ENCODE data around the gene IL36RN.

IL36RN gene

DNA sequence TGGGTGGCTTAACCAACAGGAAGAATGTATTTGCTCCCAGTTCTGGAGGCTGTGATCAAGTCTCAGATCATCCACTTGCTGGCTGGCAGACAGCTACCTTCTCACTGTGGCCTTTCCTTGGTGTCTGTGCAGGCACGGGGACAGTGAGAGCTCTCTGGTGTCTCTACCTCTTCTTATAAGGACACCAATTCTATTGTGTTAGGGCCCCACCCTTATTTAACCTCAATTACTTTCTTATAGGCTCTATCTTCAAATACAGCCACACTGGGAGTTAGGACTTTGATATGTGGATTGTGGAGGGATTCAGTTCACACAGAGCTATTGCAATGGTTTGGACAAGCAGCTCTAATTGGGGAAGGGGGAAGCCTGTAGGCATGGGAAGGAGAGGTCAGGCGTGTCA lies 43.1 kb downstream of the IL36RN start:
- DNase-seq (ENCODE audit: low spot score): no peak

DNA sequence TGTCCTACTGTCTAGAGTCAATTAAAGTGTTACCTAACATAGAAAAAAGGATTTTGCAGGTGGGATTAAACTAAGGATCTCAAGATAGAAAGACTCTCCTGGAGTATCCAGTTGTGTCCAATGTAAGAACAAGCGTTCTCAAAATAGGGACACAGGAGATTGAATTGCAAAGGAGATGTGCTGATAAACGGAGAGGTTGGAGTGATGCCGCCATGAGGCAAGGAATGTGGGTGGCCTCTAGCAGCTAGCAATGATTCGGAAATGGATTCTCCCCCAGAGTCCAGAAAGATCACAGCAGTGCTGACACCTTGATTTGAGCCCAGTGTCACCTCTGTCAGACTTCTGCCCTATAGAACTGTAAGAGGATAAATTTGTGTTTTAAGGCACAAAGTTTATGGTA lies 44.3 kb downstream of the IL36RN start:
- DNase-seq (ENCODE audit: low spot score): no peak

DNA sequence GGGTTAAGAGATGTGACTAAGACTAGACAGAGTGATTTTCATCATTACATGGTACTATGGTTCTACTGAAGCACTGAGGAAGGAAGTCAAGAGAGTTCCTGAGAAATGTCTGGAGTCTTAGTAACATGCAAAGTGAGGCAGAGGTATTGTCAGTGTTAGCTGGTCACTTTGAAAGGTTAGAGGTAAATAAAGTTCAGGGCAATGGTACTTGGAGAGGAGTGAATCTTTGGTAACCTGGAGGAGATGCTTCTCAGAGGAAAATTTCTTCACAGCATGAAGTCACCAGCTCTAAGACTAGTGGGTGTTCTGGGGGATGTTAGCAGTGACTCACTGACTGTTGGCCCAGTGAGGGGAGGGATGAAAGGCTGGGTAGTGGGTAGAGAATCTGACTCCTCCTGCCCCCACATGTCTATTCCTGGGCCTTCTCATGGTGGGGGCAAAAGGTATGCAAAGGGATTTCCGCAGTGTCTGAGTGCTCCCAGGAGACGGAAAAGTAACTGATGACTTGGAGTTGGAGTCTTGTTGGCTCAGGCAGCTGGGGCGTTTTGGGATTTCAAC lies 45.1 kb downstream of the IL36RN start:
- no peak for DNase-seq (ENCODE audit: low spot score)

DNA sequence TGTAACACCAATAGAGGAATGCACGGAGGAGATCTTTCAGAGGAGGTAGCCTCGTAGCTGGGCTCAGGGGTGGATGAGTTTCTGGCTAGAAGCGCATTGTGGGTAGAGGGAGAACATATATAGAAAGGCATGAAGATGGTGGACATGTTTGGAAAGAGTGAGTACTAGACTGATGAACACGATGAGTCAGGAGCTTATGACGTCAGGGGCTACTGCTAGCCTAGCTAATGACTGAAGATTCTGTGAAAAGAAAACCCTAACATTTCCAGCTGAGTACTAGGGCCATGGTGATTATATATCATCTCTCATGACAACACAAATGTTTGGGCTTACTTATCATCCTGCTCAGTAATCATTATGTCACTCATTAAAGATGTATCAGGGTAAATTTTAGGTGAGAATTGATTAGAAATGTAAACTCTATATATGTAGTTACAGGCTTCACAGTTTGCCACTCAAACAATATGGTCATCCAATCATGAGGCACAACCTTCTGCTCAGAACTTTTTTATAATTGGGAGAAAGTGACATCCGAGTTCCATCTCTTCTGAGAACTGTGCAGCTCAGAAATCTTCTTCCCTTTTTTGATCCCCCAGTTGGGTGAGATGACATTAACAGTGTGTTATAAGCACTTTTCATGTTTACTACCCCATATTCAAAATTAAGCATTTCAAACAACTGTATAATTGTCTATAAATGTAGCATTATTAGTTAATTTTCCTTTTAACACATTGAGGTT lies 46.2 kb downstream of the IL36RN start:
- DNase-seq (ENCODE audit: low spot score): no peak

DNA sequence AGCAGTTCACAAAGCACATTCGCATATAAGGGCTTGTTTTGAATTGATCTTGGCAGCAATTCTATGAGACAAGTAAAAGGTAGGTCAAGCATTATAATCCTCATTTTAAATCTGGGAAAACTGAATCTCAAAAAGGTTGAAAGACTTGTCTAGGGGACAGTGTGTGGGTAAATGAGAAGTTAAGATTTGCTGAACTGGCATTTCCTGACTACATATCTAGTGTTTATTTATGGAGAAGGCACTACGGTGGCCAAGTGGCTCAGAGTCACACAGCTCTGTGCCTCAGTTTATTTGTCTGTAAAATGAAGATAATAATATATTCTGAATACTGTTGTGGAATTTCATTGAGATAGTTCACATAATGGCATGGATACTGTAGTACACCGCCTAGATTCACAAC lies 52.1 kb downstream of the IL36RN start:
- no peak for DNase-seq (ENCODE audit: low spot score)

DNA sequence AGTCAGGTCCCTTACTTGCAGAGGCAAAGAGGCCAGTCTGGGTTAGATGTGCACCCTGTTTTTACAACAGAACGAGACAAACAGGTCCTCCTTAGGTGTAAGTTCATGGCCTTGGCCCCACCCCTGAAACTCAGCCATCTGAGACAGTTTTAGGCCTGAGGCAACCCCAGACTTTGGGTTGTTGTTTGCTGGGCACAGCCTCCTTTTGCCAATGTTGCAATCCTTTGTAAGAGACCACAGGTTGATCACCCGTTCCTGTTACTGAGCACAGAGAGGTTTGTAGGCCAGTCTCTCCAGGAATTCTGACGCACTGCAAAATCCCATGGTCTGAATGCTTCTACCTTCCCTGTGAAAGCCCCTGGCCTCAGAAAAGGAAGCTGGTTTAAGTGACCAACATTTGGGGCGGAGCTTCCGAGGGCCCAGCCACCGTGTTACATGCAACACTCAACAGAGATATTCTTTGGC lies 52.9 kb downstream of the IL36RN start:
- DNase-seq (ENCODE audit: low spot score): no peak

DNA sequence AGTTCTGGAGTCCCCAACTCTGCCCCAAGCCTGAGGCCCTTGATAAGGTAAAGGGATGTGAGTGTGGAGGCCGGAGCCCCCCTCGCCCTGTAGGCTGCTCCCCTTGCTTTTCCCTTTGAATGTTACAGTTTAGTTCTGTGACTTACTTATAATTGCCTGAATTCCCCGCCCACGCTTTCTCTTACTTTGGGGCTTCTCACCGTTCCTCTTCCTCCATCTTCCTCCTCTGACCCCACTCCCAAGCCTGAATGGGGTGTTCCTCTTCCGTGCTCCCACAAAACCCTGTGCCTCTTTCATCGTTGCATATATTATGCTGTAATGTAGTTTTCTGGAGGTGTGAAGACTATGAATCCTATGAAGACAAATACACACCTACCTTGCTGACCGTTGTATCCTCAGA lies 53.4 kb downstream of the IL36RN start:
- DNase-seq (ENCODE audit: low spot score): no peak

DNA sequence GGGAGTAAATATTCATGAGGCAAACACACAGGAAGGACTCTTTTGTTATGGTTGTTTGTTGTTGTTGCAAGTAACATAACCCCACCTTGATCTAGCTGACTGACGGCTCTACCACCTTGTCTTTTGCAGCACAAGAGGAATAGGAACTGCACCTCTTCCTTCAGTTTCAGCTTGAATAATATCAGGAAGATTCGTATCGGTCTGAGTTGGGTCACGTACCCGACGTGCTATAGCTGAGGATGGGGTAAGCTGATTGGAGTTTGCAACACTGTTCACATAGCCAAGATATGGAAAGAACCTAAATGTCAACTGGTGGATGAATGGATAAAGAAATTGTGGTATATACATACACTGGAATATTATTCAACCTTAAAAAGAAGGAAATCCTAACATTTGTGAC lies 53.9 kb downstream of the IL36RN start:
- no peak for DNase-seq (ENCODE audit: low spot score)

DNA sequence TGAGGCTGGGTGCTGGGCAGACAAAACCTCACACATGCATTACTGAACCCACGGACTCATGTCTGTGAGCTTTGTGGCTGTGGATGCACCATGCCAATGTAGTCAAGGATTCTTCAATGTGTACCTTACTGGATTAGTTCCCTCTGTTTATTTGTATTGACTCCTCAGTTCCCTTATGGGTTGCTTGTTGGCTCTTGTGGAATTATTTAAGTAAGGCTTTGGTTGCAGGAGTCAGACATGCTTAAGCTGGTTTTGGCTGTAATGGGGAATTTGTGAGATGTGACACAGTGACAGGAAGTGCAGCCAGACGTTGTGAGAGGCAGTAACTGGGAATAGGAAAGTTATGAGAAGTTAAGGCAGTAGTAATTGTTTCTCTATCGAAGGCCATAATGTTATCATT lies 54.8 kb downstream of the IL36RN start:
- no peak for DNase-seq (ENCODE audit: low spot score)
